GM12878 (cell line): Measurements from ENCODE around the gene CLK4. TPM values are rescaled to one million over a fixed set of nuclear protein-coding genes. Genes with fewer than 3 reads are reported as not detected.

Experiments used
- E2F8 ChIP-seq: fragments of 450-650 bp; IDR thresholded peaks from 2 replicates; pipeline ENCODE4 v1.6.1; 2018; ENCODE audit warnings: mild to moderate bottlenecking, low read depth, moderate library complexity; ENCODE audit not compliant: partially characterized antibody
- FOXK2 ChIP-seq: fragments of 450-650 bp; IDR thresholded peaks from 2 replicates; pipeline ENCODE4 v1.6.1; 2017; ENCODE audit warnings: mild to moderate bottlenecking, moderate library complexity
- GATAD2B ChIP-seq: fragments of 450-650 bp; conservative IDR thresholded peaks from 2 replicates; pipeline ENCODE4 v1.6.1; 2017; ENCODE audit warnings: low read depth, mild to moderate bottlenecking, moderate library complexity
- MAX ChIP-seq: IDR thresholded peaks from 2 replicates; pipeline ENCODE4 v1.6.1; 2012; ENCODE audit warnings: low read depth, low read length, improper control_type of control experiment
- MLLT1 ChIP-seq: fragments of 450-650 bp; IDR thresholded peaks from 2 replicates; pipeline ENCODE4 v1.6.1; 2016; ENCODE audit warnings: mild to moderate bottlenecking
- MTA3 ChIP-seq: IDR thresholded peaks from 2 replicates; pipeline ENCODE4 v1.6.1; 2012; ENCODE audit warnings: low read length, inconsistent platforms, borderline replicate concordance
- NFXL1 ChIP-seq: fragments of 450-650 bp; IDR thresholded peaks from 2 replicates; pipeline ENCODE4 v1.6.1; 2017; ENCODE audit warnings: antibody characterized with exemption, mild to moderate bottlenecking, borderline replicate concordance
- PRDM15 ChIP-seq: fragments of 450-650 bp; formaldehyde crosslinking; IDR thresholded peaks from 2 replicates; pipeline ENCODE4 v1.4.0; 2020; ENCODE audit warnings: mild to moderate bottlenecking, moderate library complexity
- RCOR1 ChIP-seq: conservative IDR thresholded peaks from 2 replicates; pipeline ENCODE4 v1.6.1; 2012; ENCODE audit warnings: low read depth, low read length, improper control_type of control experiment
- REST ChIP-seq: IDR thresholded peaks from 2 replicates; pipeline ENCODE4 v1.6.1; 2012; ENCODE audit warnings: mild to moderate bottlenecking, low read depth, low read length
- TAF1 ChIP-seq: IDR thresholded peaks from 2 replicates; pipeline ENCODE4 v1.6.1; 2011; ENCODE audit warnings: mild to moderate bottlenecking, low read depth, low read length, borderline replicate concordance
- TARDBP ChIP-seq: IDR thresholded peaks from 2 replicates; pipeline ENCODE4 v1.6.1; 2016; ENCODE audit warnings: borderline replicate concordance
- USF1 ChIP-seq: IDR thresholded peaks from 2 replicates; pipeline ENCODE4 v1.6.1; 2011; ENCODE audit warnings: borderline replicate concordance, low read depth, mild to moderate bottlenecking, moderate library complexity, mixed read lengths, low read length; ENCODE audit not compliant: insufficient read depth; ENCODE audit errors: extremely low read length
- polyA plus RNA-seq, 11 experiments: library from polyadenylated mRNA; depleted of rRNA in 4 of 11; unstranded in 6 of 11; stranded (reverse) in 5 of 11; fragments of >200 nt; fragmentation: Nextera tagmentation in 4 of 11; fragmentation: Illumina TruSeq in 1 of 11; extraction: Ambion mirVana in 4 of 11; extraction: Trizol in 1 of 11; gene quantifications; 1 replicate in 1 of 11; 2 replicates in 10 of 11; pipeline versions ENCODE4 v1.2.1 to v1.2.3, GENCODE V29; 2011 to 2016; ENCODE audit warnings: inconsistent platforms in 2 of 11, missing spikeins in 2 of 11, low read depth in 1 of 11
- total RNA-seq, 4 experiments: library from RNA; depleted of rRNA in 3 of 4; stranded (reverse); fragments of >200 nt in 3 of 4; fragmentation: Illumina TruSeq in 1 of 4; extraction: Trizol in 1 of 4; gene quantifications; 2 replicates each; pipeline versions ENCODE4 v1.2.1 to v1.2.3, GENCODE V29; 2013 to 2021

Gene CLK4
- total and polyA plus RNA-seq, 10 of the 15 experiments (the other 5 are each of a cell fraction or from before 2014, with no cell fraction given) = 13.6 to 47.9 (median 19.1) TPM

- TF ChIP-seq NFXL1 = no peak
- peak; percentile 85 for TF ChIP-seq USF1
- TF ChIP-seq FOXK2 = no peak
- TF ChIP-seq TARDBP = 0 out of 2 replicates have a peak, but pooled peaks have one; percentile 39
- TF ChIP-seq E2F8 = no peak
- no peak for TF ChIP-seq MTA3
- TF ChIP-seq GATAD2B = peak; percentile 83; the same call in 1 of the 2 replicates
- peak; percentile 35 for TF ChIP-seq MAX
- no peak for TF ChIP-seq RCOR1
- TF ChIP-seq MLLT1 = peak; percentile 63; the same call in 1 of the 2 replicates
- TF ChIP-seq REST = 0 out of 2 replicates have a peak, but pooled peaks have one; percentile 24
- TF ChIP-seq TAF1 = peak; percentile 80; the same call in 1 of the 2 replicates
- no peak for TF ChIP-seq PRDM15 (CRISPR knock-in tag)
Observed at GRCh38 chr5:178626484-178627258, at the start of gene CLK4 (continued).
